H1 (cell line): ENCODE measurements around the gene KLF4.

Source experiments
- CEBPB ChIP-seq: IDR thresholded peaks from 2 replicates; pipeline ENCODE4 v1.6.1; 2012; ENCODE audit warnings: low read depth, low read length
- CREB1 ChIP-seq: IDR thresholded peaks from 2 replicates; pipeline ENCODE4 v1.6.1; 2012; ENCODE audit warnings: inconsistent platforms
- HDAC6 ChIP-seq: IDR thresholded peaks from one replicate; pipeline ENCODE4 v1.7.1; 2012; ENCODE audit warnings: low read depth, mild to moderate bottlenecking, inconsistent platforms, low read length, moderate library complexity
- NRF1 ChIP-seq: IDR thresholded peaks from 2 replicates; pipeline ENCODE4 v1.6.1; 2011; ENCODE audit warnings: mild to moderate bottlenecking, low read depth, low read length, improper control_type of control experiment
- POLR2AphosphoS5 ChIP-seq: IDR thresholded peaks from 2 replicates; pipeline ENCODE4 v1.6.1; 2011; ENCODE audit warnings: low read depth, low read length
- RNF2 ChIP-seq: fragments of 200-900, 300-1000 bp; sonication (generic); IDR thresholded peaks from 2 replicates; pipeline ENCODE4 v1.7.1; 2016; ENCODE audit warnings: borderline replicate concordance, low read depth, mild to moderate bottlenecking, antibody characterized with exemption, low read length; ENCODE audit not compliant: poor library complexity, severe bottlenecking; ENCODE audit errors: missing control alignments
- SP1 ChIP-seq: IDR thresholded peaks from 2 replicates; pipeline ENCODE4 v1.6.1; 2011; ENCODE audit warnings: low read depth, low read length
- SUZ12 ChIP-seq: fragments of 200-600 bp; sonication (generic); IDR thresholded peaks from 2 replicates; pipeline ENCODE4 v1.6.1; 2012; ENCODE audit warnings: mild to moderate bottlenecking, inconsistent platforms, low read length, moderate library complexity, mixed read lengths
- TAF1 ChIP-seq: IDR thresholded peaks from 2 replicates; pipeline ENCODE4 v1.6.1; 2011; ENCODE audit warnings: mild to moderate bottlenecking, low read depth, low read length
- TF ChIP-seq, protein P1 (sequence below), 3 experiments: IDR thresholded peaks; 1 replicate in 2 of 3; 2 replicates in 1 of 3; pipeline versions ENCODE4 v1.5.1 to v1.6.1; 2011; ENCODE audit warnings: low read length in 3 of 3, mild to moderate bottlenecking in 3 of 3, inconsistent platforms in 2 of 3, low read depth in 1 of 3, moderate library complexity in 1 of 3; ENCODE audit not compliant: insufficient read depth in 1 of 3; ENCODE audit errors: control extremely low read depth in 1 of 3

DNA sequence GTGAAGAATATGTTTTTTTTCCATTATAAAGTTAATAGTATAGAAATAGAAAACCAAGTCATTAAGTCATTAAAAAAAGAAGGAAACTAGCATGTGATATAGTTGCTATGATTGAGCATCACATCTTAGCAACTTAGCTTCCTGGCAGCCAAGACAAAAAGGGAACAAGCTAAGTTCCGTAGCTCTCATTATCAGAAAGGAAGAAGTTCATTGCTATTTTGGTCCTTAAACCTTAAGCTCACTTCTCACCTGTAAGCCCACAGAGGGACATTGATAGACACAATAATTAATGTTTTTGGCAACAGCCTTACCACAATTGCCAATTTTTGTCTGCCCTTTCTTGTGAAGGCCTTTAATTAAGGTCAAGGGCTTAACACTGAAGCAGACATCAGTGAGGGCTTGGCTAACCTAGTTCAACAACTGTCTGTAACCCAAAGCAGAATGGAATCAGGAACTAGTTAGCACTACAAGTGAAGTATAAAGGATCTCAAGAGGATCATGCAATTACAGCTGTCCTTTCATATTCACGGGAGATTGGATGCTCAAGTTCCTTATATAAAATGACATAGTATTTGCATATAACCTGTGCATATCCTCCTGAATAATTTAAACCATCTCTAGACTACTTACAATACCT, 24.0 kb upstream of the KLF4 start:
- TF ChIP-seq CREB1, result no peak
- TF ChIP-seq CEBPB, result no peak
- TF ChIP-seq, protein P1, sequence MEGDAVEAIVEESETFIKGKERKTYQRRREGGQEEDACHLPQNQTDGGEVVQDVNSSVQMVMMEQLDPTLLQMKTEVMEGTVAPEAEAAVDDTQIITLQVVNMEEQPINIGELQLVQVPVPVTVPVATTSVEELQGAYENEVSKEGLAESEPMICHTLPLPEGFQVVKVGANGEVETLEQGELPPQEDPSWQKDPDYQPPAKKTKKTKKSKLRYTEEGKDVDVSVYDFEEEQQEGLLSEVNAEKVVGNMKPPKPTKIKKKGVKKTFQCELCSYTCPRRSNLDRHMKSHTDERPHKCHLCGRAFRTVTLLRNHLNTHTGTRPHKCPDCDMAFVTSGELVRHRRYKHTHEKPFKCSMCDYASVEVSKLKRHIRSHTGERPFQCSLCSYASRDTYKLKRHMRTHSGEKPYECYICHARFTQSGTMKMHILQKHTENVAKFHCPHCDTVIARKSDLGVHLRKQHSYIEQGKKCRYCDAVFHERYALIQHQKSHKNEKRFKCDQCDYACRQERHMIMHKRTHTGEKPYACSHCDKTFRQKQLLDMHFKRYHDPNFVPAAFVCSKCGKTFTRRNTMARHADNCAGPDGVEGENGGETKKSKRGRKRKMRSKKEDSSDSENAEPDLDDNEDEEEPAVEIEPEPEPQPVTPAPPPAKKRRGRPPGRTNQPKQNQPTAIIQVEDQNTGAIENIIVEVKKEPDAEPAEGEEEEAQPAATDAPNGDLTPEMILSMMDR (IDR thresholded peaks at IDR 0.05; ENCODE audit: control extremely low read depth in 1 of 3, insufficient read depth in 1 of 3, low read depth in 1 of 3, low read length in 3 of 3), result no peak
- no peak for TF ChIP-seq TAF1
- no peak for TF ChIP-seq SUZ12
- TF ChIP-seq SP1, result no peak
- TF ChIP-seq RNF2, result no peak
- no peak for TF ChIP-seq HDAC6
- no peak for TF ChIP-seq NRF1
- no peak for TF ChIP-seq POLR2AphosphoS5
